HG02610 (cell line): Measurements from ENCODE around the gene SEMA7A.

Source experiments
- ATAC-seq: cut with Tn5 transposase; IDR thresholded peaks from one replicate; pipeline ENCODE4 v1.9.1; 2021; ENCODE audit warnings: mild to moderate bottlenecking, moderate library complexity; ENCODE audit not compliant: unreplicated experiment

Gene SEMA7A

GRCh38 chr15:74417670-74418069 lies 16.1 kb downstream of the SEMA7A start:
- no peak for ATAC-seq

- ATAC-seq, result no peak
These were observed 16.5 kb downstream of the SEMA7A start for GRCh38 chr15:74417225-74417624.

- no peak for ATAC-seq
These were observed 17.5 kb downstream of the SEMA7A start for GRCh38 chr15:74415966-74416916.

- ATAC-seq, result no peak
These were observed 19.0 kb downstream of the SEMA7A start for GRCh38 chr15:74414603-74415338.

- ATAC-seq, result no peak
These were observed 19.6 kb downstream of the SEMA7A start for GRCh38 chr15:74414081-74414580.

- ATAC-seq, result no peak
These were observed 20.2 kb downstream of the SEMA7A start for GRCh38 chr15:74413350-74414080.

GRCh38 chr15:74412159-74412558 lies 21.6 kb downstream of the SEMA7A start:
- ATAC-seq, result no peak

- ATAC-seq, result no peak
These were observed 22.1 kb downstream of the SEMA7A start for GRCh38 chr15:74411686-74412085.

- no peak for ATAC-seq
These were observed 23.3 kb downstream of the SEMA7A start for GRCh38 chr15:74410502-74410901.

GRCh38 chr15:74409225-74409624 lies 24.5 kb downstream of the SEMA7A start:
- no peak for ATAC-seq

- ATAC-seq, result no peak
These were observed 24.9 kb downstream of the SEMA7A start for GRCh38 chr15:74408815-74409214.

GRCh38 chr15:74408385-74408784 lies 25.4 kb downstream of the SEMA7A start:
- no peak for ATAC-seq

- no peak for ATAC-seq
These were observed 26.6 kb downstream of the SEMA7A start for GRCh38 chr15:74406992-74407705.

- ATAC-seq, result no peak
These were observed 27.2 kb downstream of the SEMA7A start for GRCh38 chr15:74406517-74406916.

GRCh38 chr15:74405823-74406222 lies 27.9 kb downstream of the SEMA7A start:
- ATAC-seq, result no peak

GRCh38 chr15:74403991-74404563 lies 29.7 kb downstream of the SEMA7A start:
- peak; percentile 28 for ATAC-seq

- ATAC-seq, result peak; percentile 2
These were observed 30.2 kb downstream of the SEMA7A start for GRCh38 chr15:74403588-74403919.

- peak; percentile 33 for ATAC-seq
These were observed 30.7 kb downstream of the SEMA7A start for GRCh38 chr15:74402873-74403587.

GRCh38 chr15:74402337-74402841 lies 31.4 kb downstream of the SEMA7A start:
- no peak for ATAC-seq
